ENCODE data around the gene SLC17A8. TPM values are rescaled to one million over a fixed set of nuclear protein-coding genes. Genes with fewer than 3 reads are reported as not detected.
"Not testable (repeated sequence)": the region's sequence is repeated elsewhere in the genome, so short reads cannot be mapped to it uniquely, and the experiment has no call there.

Gene SLC17A8
- total RNA-seq, 2 experiments from 2014 or later = not detected

GRCh38 chr12:100413001-100413400 lies 56.1 kb downstream of the SLC17A8 start:
- Mint-ChIP-seq H3K36me3 (no peaks in the 10 kb centered on the region), H3K9me3 (ENCODE audit: low read depth) (no peaks in the 10 kb centered on the region), H3K27ac (no peak overlapping the region), H3K4me1 (no peaks in the 10 kb centered on the region), H3K27me3 (peaks cover 18% of the 10 kb centered on the region), H3K4me3 (no peak overlapping the region)
- ATAC-seq (no peak), DNase-seq (no peak)
- CTCF ChIA-PET = no interaction called here

GRCh38 chr12:100414739-100415138 lies 57.9 kb downstream of the SLC17A8 start:
- no peak for DNase-seq
- H3K4me1 Mint-ChIP-seq = no peaks in the 10 kb centered on the region
- H3K4me3 Mint-ChIP-seq = no peak overlapping the region
- peaks cover 14% of the 10 kb centered on the region for H3K27me3 Mint-ChIP-seq
- CTCF ChIA-PET = interaction anchor here (0.9 kb wide), 1 partner anchor 10 kb away, joined by 5 read pairs; no protein-coding TSS in a partner anchor
- no peaks in the 10 kb centered on the region for H3K36me3 Mint-ChIP-seq
- no peak for ATAC-seq
- H3K9me3 Mint-ChIP-seq (ENCODE audit: low read depth) = no peaks in the 10 kb centered on the region
- no peak overlapping the region for H3K27ac Mint-ChIP-seq

GRCh38 chr12:100422646-100423045 lies 65.8 kb downstream of the SLC17A8 start:
- H3K36me3 Mint-ChIP-seq = no peaks in the 10 kb centered on the region
- H3K4me1 Mint-ChIP-seq = no peaks in the 10 kb centered on the region
- CTCF ChIA-PET = interaction anchor here (0.7 kb wide), 1 partner anchor 103 kb away, joined by 3 read pairs; no protein-coding TSS in a partner anchor
- no peak overlapping the region for H3K4me3 Mint-ChIP-seq
- peaks cover 5% of the 10 kb centered on the region for H3K9me3 Mint-ChIP-seq (ENCODE audit: low read depth)
- H3K27ac Mint-ChIP-seq = no peak overlapping the region
- ATAC-seq (no peak), DNase-seq (no peak)
- peaks cover 7% of the 10 kb centered on the region for H3K27me3 Mint-ChIP-seq

GRCh38 chr12:100426145-100426544 lies 69.3 kb downstream of the SLC17A8 start:
- Mint-ChIP-seq H3K27ac (no peak overlapping the region), H3K4me3 (no peak overlapping the region), H3K36me3 (no peaks in the 10 kb centered on the region), H3K9me3 (ENCODE audit: low read depth) (peaks cover 5% of the 10 kb centered on the region), H3K27me3 (no peaks in the 10 kb centered on the region), H3K4me1 (no peaks in the 10 kb centered on the region)
- CTCF ChIA-PET = no interaction called here
- ATAC-seq (no peak), DNase-seq (no peak)

- H3K4me1 Mint-ChIP-seq = no peaks in the 10 kb centered on the region
- H3K36me3 Mint-ChIP-seq = no peaks in the 10 kb centered on the region
- CTCF ChIA-PET = no interaction called here
- no peak overlapping the region for H3K27ac Mint-ChIP-seq
- H3K27me3 Mint-ChIP-seq = no peaks in the 10 kb centered on the region
- H3K9me3 Mint-ChIP-seq (ENCODE audit: low read depth) = peaks cover 5% of the 10 kb centered on the region
- H3K4me3 Mint-ChIP-seq = no peak overlapping the region
- DNase-seq (no peak), ATAC-seq (no peak)
Observed at GRCh38 chr12:100427078-100427477, 70.2 kb downstream of the SLC17A8 start.

GRCh38 chr12:100430251-100430650 lies 73.4 kb downstream of the SLC17A8 start:
- CTCF ChIA-PET; H3K36me3 Mint-ChIP-seq; H3K9me3 Mint-ChIP-seq (ENCODE audit: low read depth); H3K27me3 Mint-ChIP-seq; H3K4me1 Mint-ChIP-seq; H3K27ac Mint-ChIP-seq; H3K4me3 Mint-ChIP-seq; ATAC-seq; DNase-seq: not testable (repeated sequence)

GRCh38 chr12:100433701-100434100 lies 76.8 kb downstream of the SLC17A8 start:
- no peak for DNase-seq
- no peaks in the 10 kb centered on the region for H3K9me3 Mint-ChIP-seq (ENCODE audit: low read depth)
- H3K27ac Mint-ChIP-seq = no peak overlapping the region
- no peak for ATAC-seq
- CTCF ChIA-PET = no interaction called here
- no peaks in the 10 kb centered on the region for H3K4me1 Mint-ChIP-seq
- peaks cover 2% of the 10 kb centered on the region for H3K27me3 Mint-ChIP-seq
- H3K36me3 Mint-ChIP-seq = no peaks in the 10 kb centered on the region
- H3K4me3 Mint-ChIP-seq = no peak overlapping the region

GRCh38 chr12:100434177-100434576 lies 77.3 kb downstream of the SLC17A8 start:
- H3K36me3 Mint-ChIP-seq = no peaks in the 10 kb centered on the region
- no peak overlapping the region for H3K27ac Mint-ChIP-seq
- DNase-seq = no peak
- H3K9me3 Mint-ChIP-seq (ENCODE audit: low read depth) = no peaks in the 10 kb centered on the region
- ATAC-seq = no peak
- H3K27me3 Mint-ChIP-seq = peaks cover 2% of the 10 kb centered on the region
- CTCF ChIA-PET = no interaction called here
- H3K4me1 Mint-ChIP-seq = no peaks in the 10 kb centered on the region
- no peak overlapping the region for H3K4me3 Mint-ChIP-seq

GRCh38 chr12:100435957-100436356 lies 79.1 kb downstream of the SLC17A8 start:
- DNase-seq (no peak), ATAC-seq (no peak)
- H3K4me3 Mint-ChIP-seq = no peak overlapping the region
- no peaks in the 10 kb centered on the region for H3K9me3 Mint-ChIP-seq (ENCODE audit: low read depth)
- CTCF ChIA-PET = no interaction called here
- H3K36me3 Mint-ChIP-seq = no peaks in the 10 kb centered on the region
- no peak overlapping the region for H3K27ac Mint-ChIP-seq
- H3K4me1 Mint-ChIP-seq = no peaks in the 10 kb centered on the region
- H3K27me3 Mint-ChIP-seq = peaks cover 2% of the 10 kb centered on the region

- Mint-ChIP-seq H3K4me1 (no peaks in the 10 kb centered on the region), H3K27ac (no peak overlapping the region), H3K27me3 (peaks cover 2% of the 10 kb centered on the region), H3K36me3 (no peaks in the 10 kb centered on the region), H3K9me3 (ENCODE audit: low read depth) (no peaks in the 10 kb centered on the region), H3K4me3 (no peak overlapping the region)
- CTCF ChIA-PET = no interaction called here
- ATAC-seq (no peak), DNase-seq (no peak)
Observed at GRCh38 chr12:100437038-100437841, 80.4 kb downstream of the SLC17A8 start.

GRCh38 chr12:100439797-100440196 lies 82.9 kb downstream of the SLC17A8 start:
- Mint-ChIP-seq H3K9me3 (ENCODE audit: low read depth) (no peaks in the 10 kb centered on the region), H3K4me3 (no peak overlapping the region), H3K27ac (no peak overlapping the region), H3K27me3 (no peaks in the 10 kb centered on the region), H3K36me3 (no peaks in the 10 kb centered on the region), H3K4me1 (no peaks in the 10 kb centered on the region)
- DNase-seq = no peak
- CTCF ChIA-PET = no interaction called here
- no peak for ATAC-seq

GRCh38 chr12:100442403-100442802 lies 85.5 kb downstream of the SLC17A8 start:
- CTCF ChIA-PET = interaction anchor here (0.9 kb wide), 1 partner anchor 207 kb away, joined by 4 read pairs; no protein-coding TSS in a partner anchor
- ATAC-seq (no peak), DNase-seq (no peak)
- Mint-ChIP-seq H3K36me3 (no peaks in the 10 kb centered on the region), H3K4me1 (no peaks in the 10 kb centered on the region), H3K27me3 (no peaks in the 10 kb centered on the region), H3K27ac (no peak overlapping the region), H3K4me3 (no peak overlapping the region), H3K9me3 (ENCODE audit: low read depth) (no peaks in the 10 kb centered on the region)

GRCh38 chr12:100443434-100443833 lies 86.6 kb downstream of the SLC17A8 start:
- Mint-ChIP-seq H3K27ac (no peak overlapping the region), H3K9me3 (ENCODE audit: low read depth) (no peaks in the 10 kb centered on the region), H3K27me3 (no peaks in the 10 kb centered on the region), H3K4me3 (no peak overlapping the region), H3K4me1 (no peaks in the 10 kb centered on the region), H3K36me3 (no peaks in the 10 kb centered on the region)
- ATAC-seq = no peak
- no peak for DNase-seq
- CTCF ChIA-PET = interaction anchor here (0.9 kb wide), 1 partner anchor 208 kb away, joined by 4 read pairs; no protein-coding TSS in a partner anchor

GRCh38 chr12:100445081-100445481 lies 88.2 kb downstream of the SLC17A8 start:
- DNase-seq = no peak
- Mint-ChIP-seq H3K4me1 (no peaks in the 10 kb centered on the region), H3K4me3 (no peak overlapping the region), H3K27me3 (peaks cover under 1% of the 10 kb centered on the region), H3K9me3 (ENCODE audit: low read depth) (no peaks in the 10 kb centered on the region), H3K36me3 (no peaks in the 10 kb centered on the region), H3K27ac (no peak overlapping the region)
- no peak for ATAC-seq
- CTCF ChIA-PET = no interaction called here
